Right lobe of liver (tissue), 6 donors: Measurements from ENCODE around the gene SP6. TPM values are rescaled to one million over a fixed set of nuclear protein-coding genes. Genes with fewer than 3 reads are reported as not detected.

Source experiments
- ATAC-seq, 4 donors: fragments of 200-7000 bp; cut with Tn5 transposase; one replicate each; pipeline ENCODE4 v1.9.1; 2020; ENCODE audit warnings: mild to moderate bottlenecking in 4 of 4, moderate library complexity in 4 of 4
- DNase-seq, 3 donors: peaks; one replicate each; pipeline ENCODE4 v3.0.0-alpha.2; 2020
- H3K27ac ChIP-seq, 3 donors: fragments of 200-600 bp; one replicate each; pipeline ENCODE4 v1.8.0; 2022
- H3K27me3 ChIP-seq, 2 donors: fragments of 200-600 bp; one replicate each; pipeline ENCODE4 v1.8.0; 2022
- H3K36me3 ChIP-seq, 4 donors: fragments of 200-600 bp; sonication (generic) in 1 of 4; one replicate each; pipeline versions ENCODE4 v1.5.1 to v1.8.0; 2017 to 2022; ENCODE audit warnings: control low read depth in 1 of 4
- H3K4me1 ChIP-seq, 4 donors: fragments of 200-600 bp; sonication (generic) in 1 of 4; one replicate each; pipeline versions ENCODE4 v1.5.1 to v1.8.0; 2017 to 2022; ENCODE audit warnings: control low read depth in 1 of 4
- H3K4me3 ChIP-seq, 3 donors: fragments of 200-600 bp; one replicate each; pipeline ENCODE4 v1.8.0; 2022
- H3K9me3 ChIP-seq, 4 donors: fragments of 200-600 bp; sonication (generic) in 1 of 4; one replicate each; pipeline versions ENCODE4 v1.5.1 to v1.8.0; 2017 to 2022; ENCODE audit warnings: control low read depth in 1 of 4
- POLR2A ChIP-seq: fragments of 450-650 bp; IDR thresholded peaks from one replicate; pipeline ENCODE4 v1.6.1; 2017; ENCODE audit warnings: antibody characterized with exemption, mild to moderate bottlenecking
- whole genome bisulfite sequencing: methylation state at CpG from one replicate; pipeline ENCODE4 v1.1.6; 2018; ENCODE audit warnings: low coverage, low lambda C conversion rate; ENCODE audit not compliant: insufficient coverage; ENCODE audit errors: missing lambda C conversion rate; 5-methylcytosine and 5-hydroxymethylcytosine counted together
- intact Hi-C, 2 donors: fragments of 100-400 bp; cut with DNase I; formaldehyde crosslinking; loops; one replicate each; pipeline versions ENCODE4 v1.11.2 to v1.14.1; 2022
- total RNA-seq, 6 experiments: library from RNA; depleted of rRNA in 2 of 6; stranded (reverse); fragments of >200 nt in 2 of 6; fragmentation: NEBNext Ultra II Directional in 3 of 6; extraction: Animal tissue kit (Norgen Biotek cat#: 25700) in 3 of 6; gene quantifications; one replicate each; pipeline versions ENCODE4 v1.1.0 to v1.2.4, GENCODE V29; 2016 to 2023
- TF ChIP-seq, protein P1 (sequence below), 4 donors: fragments of 200-600 bp in 3 of 4; fragments of 450-650 bp in 1 of 4; IDR thresholded peaks; one replicate each; pipeline versions ENCODE4 v1.5.1 to v1.8.0; 2016 to 2022; ENCODE audit warnings: antibody characterized with exemption in 4 of 4, mild to moderate bottlenecking in 2 of 4
- donor health status: DM: no; HTN: yes; CAD: no.
- donor health status: DM: no; HTN: no; CAD: no.
- donor health status: DM: no; HTN: no; CAD: no.
- donor health status: DM: no; HTN: yes; CAD: no.
- donor health status: DM: no; HTN: yes; CAD: no.

SP6 gene
- total RNA-seq, 6 experiments from 2014 or later: 0.09 to 0.12 (median 0.11) TPM; not detected in 3

GRCh38 chr17:47837401-47838039 lies 13.4 kb downstream of the SP6 start:
- peaks cover 0 to 9% (median 0%) of the 10 kb centered on the region in 4 donors for H3K36me3 ChIP-seq
- H3K27me3 ChIP-seq: no peaks in the 10 kb centered on the region
- intact Hi-C loops: no loop called here
- H3K4me3 ChIP-seq: no peak overlapping the region
- no peak overlapping the region for H3K27ac ChIP-seq
- no peak for DNase-seq
- TF ChIP-seq, protein P1, sequence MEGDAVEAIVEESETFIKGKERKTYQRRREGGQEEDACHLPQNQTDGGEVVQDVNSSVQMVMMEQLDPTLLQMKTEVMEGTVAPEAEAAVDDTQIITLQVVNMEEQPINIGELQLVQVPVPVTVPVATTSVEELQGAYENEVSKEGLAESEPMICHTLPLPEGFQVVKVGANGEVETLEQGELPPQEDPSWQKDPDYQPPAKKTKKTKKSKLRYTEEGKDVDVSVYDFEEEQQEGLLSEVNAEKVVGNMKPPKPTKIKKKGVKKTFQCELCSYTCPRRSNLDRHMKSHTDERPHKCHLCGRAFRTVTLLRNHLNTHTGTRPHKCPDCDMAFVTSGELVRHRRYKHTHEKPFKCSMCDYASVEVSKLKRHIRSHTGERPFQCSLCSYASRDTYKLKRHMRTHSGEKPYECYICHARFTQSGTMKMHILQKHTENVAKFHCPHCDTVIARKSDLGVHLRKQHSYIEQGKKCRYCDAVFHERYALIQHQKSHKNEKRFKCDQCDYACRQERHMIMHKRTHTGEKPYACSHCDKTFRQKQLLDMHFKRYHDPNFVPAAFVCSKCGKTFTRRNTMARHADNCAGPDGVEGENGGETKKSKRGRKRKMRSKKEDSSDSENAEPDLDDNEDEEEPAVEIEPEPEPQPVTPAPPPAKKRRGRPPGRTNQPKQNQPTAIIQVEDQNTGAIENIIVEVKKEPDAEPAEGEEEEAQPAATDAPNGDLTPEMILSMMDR (IDR thresholded peaks at IDR 0.05): no peak
- TF ChIP-seq POLR2A: no peak
- peaks cover 0 to 25% (median 10%) of the 10 kb centered on the region in 4 donors for H3K4me1 ChIP-seq
- no peak for ATAC-seq
- no peaks in the 10 kb centered on the region for H3K9me3 ChIP-seq
- 24% methylated on average over 2 of the region's 13 CpGs for WGBS

DNA sequence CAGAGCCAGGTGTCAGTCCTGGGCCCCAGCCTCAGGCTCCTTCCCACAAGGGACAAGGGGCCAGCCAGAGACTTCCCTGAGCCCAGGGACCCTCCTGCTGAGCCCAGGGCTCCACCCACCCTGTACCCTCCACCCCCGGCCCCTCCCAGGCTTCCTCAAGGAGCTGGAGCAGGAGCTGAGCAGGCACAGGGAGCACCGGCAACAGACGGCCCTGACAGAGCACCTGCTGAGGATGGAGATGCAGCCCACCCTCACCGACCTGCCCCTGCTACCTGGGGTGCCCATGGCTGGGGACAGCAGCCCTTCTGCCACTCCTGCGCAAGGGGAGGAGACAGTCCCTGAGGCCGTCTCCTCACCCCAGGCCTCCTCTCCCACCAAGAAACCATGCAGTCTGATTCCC lies 14.4 kb downstream of the SP6 start:
- Histone ChIP-seq H3K27ac (no peak overlapping the region), H3K4me3 (no peak overlapping the region), H3K9me3 (no peaks in the 10 kb centered on the region), H3K36me3 (peaks cover 0 to 9% (median 0%) of the 10 kb centered on the region in 4 donors), H3K4me1 (peaks cover 0 to 23% (median 6%) of the 10 kb centered on the region in 4 donors), H3K27me3 (no peaks in the 10 kb centered on the region)
- ATAC-seq (no peak), DNase-seq (no peak)
- WGBS: no CpG with 5 or more reads among the region's 6 CpGs
- intact Hi-C loops: no loop called here
- TF ChIP-seq, protein P1 (IDR thresholded peaks at IDR 0.05): no peak
- no peak for TF ChIP-seq POLR2A

- peaks cover 0 to 9% (median 0%) of the 10 kb centered on the region in 4 donors for H3K36me3 ChIP-seq
- DNase-seq: no peak
- peaks cover 0 to 24% (median 5%) of the 10 kb centered on the region in 4 donors for H3K4me1 ChIP-seq
- no peak for ATAC-seq
- no peak for TF ChIP-seq POLR2A
- TF ChIP-seq, protein P1 (IDR thresholded peaks at IDR 0.05): no peak
- H3K27ac ChIP-seq: no peak overlapping the region
- WGBS: 58% methylated on average over 5 of the region's 5 CpGs
- H3K27me3 ChIP-seq: no peaks in the 10 kb centered on the region
- intact Hi-C loops: no loop called here
- no peaks in the 10 kb centered on the region for H3K9me3 ChIP-seq
- no peak overlapping the region for H3K4me3 ChIP-seq
These were observed 16.2 kb downstream of the SP6 start for GRCh38 chr17:47834756-47835155.

GRCh38 chr17:47831934-47832327 lies 19.0 kb downstream of the SP6 start:
- WGBS: 2% methylated on average over 7 of the region's 7 CpGs
- no peak overlapping the region for H3K27ac ChIP-seq
- no peaks in the 10 kb centered on the region for H3K27me3 ChIP-seq
- peak in 3 of 4 donors; percentile 7 to 12 (median 11) for ATAC-seq
- H3K9me3 ChIP-seq: no peaks in the 10 kb centered on the region
- no peak for DNase-seq
- H3K4me1 ChIP-seq: peaks cover 0 to 21% (median 6%) of the 10 kb centered on the region in 4 donors
- intact Hi-C loops: no loop called here
- TF ChIP-seq, protein P1 (IDR thresholded peaks at IDR 0.05): no peak
- no peak for TF ChIP-seq POLR2A
- peaks cover under 1 to 18% (median 5%) of the 10 kb centered on the region in 4 donors for H3K36me3 ChIP-seq
- H3K4me3 ChIP-seq: peak overlapping the region; percentile 86 to 94 (median 87)
